NCI-H82 treated with DMSO at 0.1 percent for 48 hours (cell line): ENCODE results near the gene CBLB.

Experiments used
- DNase-seq: peaks from one replicate; lab custom pipeline; 2025; ENCODE audit not compliant: unreplicated experiment; lab: John Stamatoyannopoulos, UW

Gene CBLB

DNA sequence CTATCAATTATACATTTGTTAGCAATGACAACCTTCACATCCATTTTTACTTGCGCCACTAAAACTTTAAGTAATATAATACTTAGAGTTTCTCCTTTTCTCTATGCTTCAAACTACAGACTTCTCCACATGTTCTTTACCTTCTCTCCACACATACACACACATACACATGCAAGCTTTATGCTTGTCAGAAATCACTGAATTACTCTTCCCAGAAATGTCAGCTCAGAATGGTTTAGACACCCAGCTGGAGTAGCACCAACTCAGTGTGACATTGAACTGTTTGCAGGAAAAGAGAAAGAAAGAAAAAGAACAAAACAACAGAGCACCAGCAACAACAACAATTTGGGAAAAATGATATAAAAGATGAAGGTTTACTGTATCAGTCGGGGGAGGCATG lies 20.9 kb downstream of the CBLB start:
- DNase-seq = no peak

DNA sequence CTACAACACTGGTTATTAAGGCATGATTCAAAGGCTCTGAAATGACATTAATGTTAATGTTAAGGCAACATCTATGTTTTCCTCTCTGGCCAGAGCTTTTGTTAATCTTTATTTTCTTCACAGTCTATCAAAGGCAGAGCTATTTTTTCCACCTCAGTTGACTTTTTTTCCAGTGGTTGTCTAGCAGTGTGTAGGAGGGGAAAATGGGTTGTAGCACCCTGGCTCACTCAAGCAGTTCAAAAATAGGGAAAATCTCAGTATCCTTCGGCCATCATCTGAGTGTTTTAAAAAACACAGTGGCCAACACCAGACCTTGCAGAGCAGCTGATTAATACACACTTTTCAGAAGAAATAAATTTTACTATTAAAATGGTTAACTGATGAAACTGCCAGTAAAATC lies 21.4 kb downstream of the CBLB start:
- DNase-seq = no peak

GRCh38 chr3:105846809-105847208 lies 22.0 kb downstream of the CBLB start:
- no peak for DNase-seq

DNA sequence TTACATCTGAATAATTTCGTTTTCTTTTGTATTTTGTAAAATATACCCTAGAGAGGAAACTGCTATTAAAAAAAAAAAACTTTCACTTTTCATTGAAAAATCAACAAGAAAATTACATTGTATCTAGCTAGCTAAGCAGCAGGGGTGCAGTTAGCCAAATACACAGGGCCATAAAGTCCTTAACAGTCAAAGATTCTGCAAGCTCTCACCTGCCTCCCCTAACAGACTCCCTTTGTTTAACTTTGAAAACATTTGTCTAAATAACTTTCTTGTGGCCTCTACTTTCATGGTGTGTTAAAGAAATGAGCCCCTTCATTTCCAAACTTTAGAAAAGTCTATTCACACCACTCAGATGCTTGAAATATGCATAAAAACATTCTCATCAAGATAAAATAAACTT lies 23.3 kb downstream of the CBLB start:
- no peak for DNase-seq

DNA sequence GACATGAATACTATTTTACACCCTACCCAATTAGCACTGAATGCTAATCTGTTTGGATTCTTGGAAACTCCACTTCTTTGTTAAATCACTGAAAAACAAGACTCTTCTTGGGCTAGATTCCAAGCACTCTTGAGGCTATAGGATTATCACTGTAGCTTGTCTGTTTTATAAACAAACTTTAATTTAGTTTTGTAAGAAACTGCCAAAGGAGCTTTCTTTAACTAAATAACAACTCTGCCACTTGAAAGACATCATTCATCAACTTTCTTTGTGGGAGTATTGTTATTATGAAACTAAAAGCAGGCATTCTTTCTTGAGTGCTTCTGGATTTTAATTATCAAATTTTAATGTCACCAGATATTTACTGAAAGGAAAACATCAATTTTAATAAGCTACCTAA lies 24.1 kb downstream of the CBLB start:
- no peak for DNase-seq

DNA sequence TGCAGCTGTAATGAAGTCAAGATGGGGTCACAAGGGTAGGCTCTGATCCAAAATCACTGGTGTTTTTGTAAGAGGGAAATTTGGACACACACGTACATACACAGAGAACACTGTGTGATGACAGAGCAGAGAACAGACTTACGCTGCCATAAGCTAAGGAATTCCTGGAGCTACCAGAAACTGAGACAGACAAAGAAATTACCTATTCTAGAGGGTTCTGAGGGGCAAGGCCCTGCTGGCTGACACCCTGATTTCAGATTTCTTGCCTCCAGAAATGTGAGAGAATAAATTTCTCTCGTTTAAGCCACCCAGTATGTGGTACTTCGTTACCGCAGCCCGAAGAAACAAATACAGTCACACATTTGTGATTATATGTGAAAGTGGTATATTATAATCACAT lies 24.8 kb downstream of the CBLB start:
- no peak for DNase-seq

GRCh38 chr3:105842943-105843342 lies 25.9 kb downstream of the CBLB start:
- peak; percentile 28 for DNase-seq

- DNase-seq = no peak
These were observed 26.4 kb downstream of the CBLB start for GRCh38 chr3:105842449-105842848.

- no peak for DNase-seq
These were observed 30.9 kb downstream of the CBLB start for GRCh38 chr3:105837947-105838346.

DNA sequence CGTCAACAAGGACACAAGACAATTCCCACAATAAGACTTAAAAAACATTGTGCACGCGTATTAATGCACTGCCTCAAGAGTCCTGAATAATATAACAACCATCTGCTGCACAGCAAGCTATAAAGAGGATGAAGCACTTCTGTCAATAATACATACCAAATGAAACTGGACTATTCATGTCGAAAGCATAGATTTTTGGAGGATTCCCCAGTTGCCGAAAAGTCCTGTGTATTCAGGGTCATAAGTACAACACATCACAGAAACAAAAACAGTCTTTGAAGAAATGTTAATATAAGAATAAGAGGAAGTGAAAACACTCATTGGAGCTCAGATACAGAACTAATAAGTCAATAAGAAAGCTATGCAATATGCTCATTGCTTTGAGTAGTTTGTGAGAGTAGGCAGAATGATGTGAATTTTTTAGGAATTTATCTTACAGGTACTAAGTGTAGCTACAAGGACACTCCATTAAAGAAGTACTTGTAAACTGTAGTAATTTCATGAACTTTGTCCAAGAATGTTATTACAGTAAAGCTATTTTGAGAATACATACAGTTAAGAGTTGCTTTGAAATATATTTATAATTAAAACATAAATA lies 31.6 kb downstream of the CBLB start:
- DNase-seq = no peak

GRCh38 chr3:105836533-105836932 lies 32.3 kb downstream of the CBLB start:
- no peak for DNase-seq

DNA sequence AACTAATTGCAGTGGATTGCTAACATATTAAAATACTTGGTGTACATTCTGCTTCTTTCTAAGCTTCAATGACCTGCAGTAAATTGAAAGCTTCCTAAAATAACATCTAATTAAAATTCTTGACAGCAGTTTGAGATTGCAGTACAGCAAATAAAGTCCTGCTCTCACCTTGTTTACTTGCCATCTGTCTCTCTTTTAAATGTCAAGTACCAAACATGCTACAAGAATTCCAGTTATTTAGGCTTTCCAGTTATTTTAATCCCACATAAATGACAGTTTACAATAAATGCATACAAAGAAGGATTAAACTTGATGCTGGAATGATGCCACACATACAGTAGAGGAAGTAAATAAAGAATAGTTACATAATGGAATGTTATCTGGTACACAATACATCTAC lies 33.2 kb downstream of the CBLB start:
- no peak for DNase-seq

DNA sequence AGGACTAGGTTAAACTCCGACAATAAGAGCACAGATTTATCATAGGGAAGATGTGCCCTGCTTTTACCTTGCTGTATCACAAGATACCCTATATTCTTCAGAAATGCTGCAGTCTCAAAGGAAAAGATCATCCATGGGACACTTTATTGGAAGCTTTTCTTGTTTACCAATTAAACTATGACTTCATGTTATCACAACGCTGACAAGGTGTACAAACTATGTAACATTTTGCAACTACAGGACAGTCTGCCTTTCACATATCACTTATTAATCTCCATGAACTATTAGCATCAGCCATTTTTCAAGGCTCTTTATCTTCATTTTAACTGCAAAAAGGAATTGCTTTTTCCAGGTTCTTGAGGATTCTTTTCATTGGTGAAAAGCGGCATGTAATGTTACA lies 34.0 kb downstream of the CBLB start:
- no peak for DNase-seq

DNA sequence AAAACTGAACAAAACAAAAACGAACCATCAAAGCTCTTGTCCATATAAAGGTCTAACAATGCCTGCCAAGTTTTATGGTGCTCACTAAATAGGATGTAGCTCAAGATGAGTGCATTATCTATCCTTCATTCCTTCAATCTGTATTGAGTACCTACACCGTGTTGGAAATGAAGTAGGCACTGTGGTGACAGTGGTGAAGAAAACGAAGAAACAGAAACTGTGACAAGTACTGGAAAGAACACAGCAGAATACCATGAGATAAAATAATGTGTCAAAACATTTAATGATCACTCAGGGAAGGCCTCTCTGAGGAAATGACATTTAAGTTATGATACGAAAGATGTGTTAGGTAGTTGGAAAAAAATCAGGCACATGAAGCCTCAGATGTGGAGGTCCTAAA lies 36.2 kb downstream of the CBLB start:
- no peak for DNase-seq

GRCh38 chr3:105830836-105831235 lies 38.0 kb downstream of the CBLB start:
- no peak for DNase-seq

GRCh38 chr3:105829871-105830622 lies 38.8 kb downstream of the CBLB start:
- DNase-seq = no peak

DNA sequence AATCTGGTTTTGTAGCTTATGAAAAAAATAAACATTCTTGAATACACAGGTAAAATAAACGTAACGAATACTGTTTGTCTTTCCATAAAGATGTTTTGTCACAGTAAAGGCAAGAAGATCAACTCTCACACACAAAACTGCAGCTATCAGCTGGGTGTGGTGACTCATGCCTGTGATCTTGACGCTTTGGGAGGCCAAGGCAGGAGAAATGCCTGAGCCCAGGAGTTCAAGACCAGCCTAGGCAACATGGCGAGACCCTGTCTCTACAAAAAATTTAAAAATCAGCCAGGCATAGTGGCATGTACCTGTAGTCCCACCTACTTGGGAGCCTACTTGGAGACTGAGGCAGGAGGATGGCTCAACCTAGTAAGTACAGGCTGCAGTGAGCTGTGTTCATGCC lies 39.6 kb downstream of the CBLB start:
- no peak for DNase-seq

DNA sequence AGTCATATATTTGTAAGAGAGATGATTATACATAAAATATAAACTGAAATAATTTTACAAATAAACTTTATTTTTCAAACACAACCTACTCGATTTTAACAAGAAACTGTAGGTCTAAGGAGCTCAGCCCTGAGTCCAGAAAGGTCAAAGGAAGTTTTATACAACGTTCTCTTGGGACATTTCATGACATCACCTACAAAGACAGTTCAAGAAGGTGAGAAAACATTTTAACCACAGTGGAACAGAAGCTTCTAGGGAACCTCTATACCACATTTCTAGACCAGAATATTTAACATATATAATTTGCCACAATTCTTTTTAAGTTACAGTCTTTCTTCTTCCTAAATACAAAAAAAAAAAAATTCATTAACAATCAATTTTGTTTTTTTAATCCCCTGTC lies 40.1 kb downstream of the CBLB start:
- no peak for DNase-seq

DNA sequence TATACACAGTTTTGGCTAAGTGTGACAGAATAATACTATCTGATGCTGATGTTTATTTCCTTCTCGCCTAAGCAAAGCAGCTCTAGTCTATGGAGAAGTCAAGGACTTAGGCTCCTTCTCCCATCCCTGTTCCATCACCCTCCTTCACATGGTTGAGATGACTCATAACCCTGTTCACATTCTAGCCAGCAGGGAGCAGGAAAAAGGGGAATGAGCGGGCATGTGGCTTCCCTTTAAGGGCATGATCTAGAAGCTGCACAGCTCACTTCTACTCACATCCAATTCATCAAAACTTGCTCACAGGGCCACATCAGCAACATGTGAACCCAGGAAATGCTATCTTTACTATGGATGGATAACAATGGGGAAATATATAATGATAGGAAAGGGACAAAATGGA lies 40.9 kb downstream of the CBLB start:
- no peak for DNase-seq

- no peak for DNase-seq
These were observed 41.8 kb downstream of the CBLB start for GRCh38 chr3:105826778-105827634.

GRCh38 chr3:105824129-105824528 lies 44.7 kb downstream of the CBLB start:
- DNase-seq = no peak
